NCI-H1930 (cell line): ENCODE measurements around the gene PAAF1.
"Not testable (repeated sequence)": the region's sequence is repeated elsewhere in the genome, so short reads cannot be mapped to it uniquely, and the experiment has no call there.

Source experiments
- DNase-seq, 2 experiments: peaks; one replicate each; lab custom pipeline; 2025; lab: John Stamatoyannopoulos, UW

Gene PAAF1

GRCh38 chr11:73876424-73877310 lies at the start of gene PAAF1, which contains the start of gene COA4:
PAAF1 (plus strand) TSS chr11:73876999; CDS start chr11:73877022, 23 bp downstream.
COA4 (minus strand) TSS chr11:73876846; CDS start chr11:73873378, 3,468 bp downstream.
- peak; percentile 95 to 96 for DNase-seq

GRCh38 chr11:73830261-73830660 lies 46.5 kb upstream of the PAAF1 start:
- no peak for DNase-seq

- no peak for DNase-seq
Measured at GRCh38 chr11:73833067-73833466, 43.7 kb upstream of the PAAF1 start.

GRCh38 chr11:73838443-73839122 lies 38.2 kb upstream of the PAAF1 start:
- DNase-seq, result no peak

GRCh38 chr11:73839123-73839457 lies 37.7 kb upstream of the PAAF1 start:
- no peak for DNase-seq

GRCh38 chr11:73851046-73851764 lies 25.6 kb upstream of the PAAF1 start:
- DNase-seq, result no peak

- no peak for DNase-seq
Measured at GRCh38 chr11:73852049-73852448, 24.8 kb upstream of the PAAF1 start.

GRCh38 chr11:73854680-73855079 lies 22.1 kb upstream of the PAAF1 start:
- no peak for DNase-seq

- no peak for DNase-seq
Measured at GRCh38 chr11:73856031-73856567, 20.7 kb upstream of the PAAF1 start.

GRCh38 chr11:73859671-73860070 lies 17.1 kb upstream of the PAAF1 start:
- no peak for DNase-seq

GRCh38 chr11:73860202-73860601 lies 16.6 kb upstream of the PAAF1 start:
- no peak for DNase-seq

GRCh38 chr11:73862986-73863385 lies 13.8 kb upstream of the PAAF1 start:
- DNase-seq, result no peak

GRCh38 chr11:73866095-73866579 lies 10.7 kb upstream of the PAAF1 start:
- no peak for DNase-seq

GRCh38 chr11:73866586-73866996 lies 10.2 kb upstream of the PAAF1 start:
- no peak for DNase-seq

GRCh38 chr11:73869332-73869949 lies 7.4 kb upstream of the PAAF1 start:
- no peak for DNase-seq

- DNase-seq, result no peak
Measured at GRCh38 chr11:73870261-73870660, 6.5 kb upstream of the PAAF1 start.

GRCh38 chr11:73872749-73873357 lies 3.9 kb upstream of the PAAF1 start:
- no peak for DNase-seq

- DNase-seq, result no peak
Measured at GRCh38 chr11:73875380-73875779, 1.4 kb upstream of the PAAF1 start.

- no peak for DNase-seq
Measured at GRCh38 chr11:73875840-73876239, 959 bp upstream of the PAAF1 start.

GRCh38 chr11:73878771-73879170 lies 2.0 kb downstream of the PAAF1 start:
- DNase-seq, result no peak

GRCh38 chr11:73880449-73880848 lies 3.6 kb downstream of the PAAF1 start:
- not testable (repeated sequence) for DNase-seq
